GM10248 (cell line): ENCODE data around the gene NUP93.

ENCODE experiments used
- CTCF ChIA-PET: fragments of 300-600 bp; sonication (Branson Sonifier 250); formaldehyde crosslinking; extraction: SDS; loops from one replicate; lab custom pipeline; 2021; ENCODE audit warnings: antibody characterized with exemption; lab: Yijun Ruan, JAX
- POLR2A ChIA-PET: fragments of 350-650 bp; sonication (Branson Sonifier 250); formaldehyde crosslinking; extraction: SDS; loops from one replicate; lab custom pipeline; 2020; ENCODE audit warnings: antibody characterized with exemption; lab: Yijun Ruan, JAX
- DNase-seq: peaks from one replicate; pipeline ENCODE4 v3.0.0; 2012; ENCODE audit errors: extremely low spot score
- TF ChIP-seq, protein P1 (sequence below): IDR thresholded peaks from 2 replicates; pipeline ENCODE4 v1.5.1; 2012; ENCODE audit warnings: mild to moderate bottlenecking, low read depth; ENCODE audit errors: extremely low read depth, missing control alignments, control extremely low read depth

The NUP93 gene

DNA sequence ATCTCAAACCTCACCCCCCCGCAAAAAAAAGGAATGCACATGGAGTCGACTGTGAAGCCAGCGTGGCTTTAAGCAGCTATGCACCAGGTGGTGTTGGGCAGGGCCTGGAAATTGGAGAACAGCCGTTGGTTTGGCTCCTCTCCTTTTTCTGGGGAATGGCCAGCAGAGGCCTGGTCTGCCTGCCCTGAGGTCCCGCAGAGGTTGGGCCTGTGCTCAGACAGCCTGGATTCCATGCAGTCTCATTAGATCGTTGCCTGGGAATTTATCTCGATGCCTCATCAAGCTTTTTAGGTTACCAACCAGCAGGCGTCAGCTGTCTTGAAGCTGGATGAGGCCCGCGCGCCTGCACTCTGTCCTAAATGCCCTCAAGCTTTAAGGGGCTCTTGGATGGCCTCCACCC lies 144.9 kb downstream of the NUP93 start:
- TF ChIP-seq, protein P1, sequence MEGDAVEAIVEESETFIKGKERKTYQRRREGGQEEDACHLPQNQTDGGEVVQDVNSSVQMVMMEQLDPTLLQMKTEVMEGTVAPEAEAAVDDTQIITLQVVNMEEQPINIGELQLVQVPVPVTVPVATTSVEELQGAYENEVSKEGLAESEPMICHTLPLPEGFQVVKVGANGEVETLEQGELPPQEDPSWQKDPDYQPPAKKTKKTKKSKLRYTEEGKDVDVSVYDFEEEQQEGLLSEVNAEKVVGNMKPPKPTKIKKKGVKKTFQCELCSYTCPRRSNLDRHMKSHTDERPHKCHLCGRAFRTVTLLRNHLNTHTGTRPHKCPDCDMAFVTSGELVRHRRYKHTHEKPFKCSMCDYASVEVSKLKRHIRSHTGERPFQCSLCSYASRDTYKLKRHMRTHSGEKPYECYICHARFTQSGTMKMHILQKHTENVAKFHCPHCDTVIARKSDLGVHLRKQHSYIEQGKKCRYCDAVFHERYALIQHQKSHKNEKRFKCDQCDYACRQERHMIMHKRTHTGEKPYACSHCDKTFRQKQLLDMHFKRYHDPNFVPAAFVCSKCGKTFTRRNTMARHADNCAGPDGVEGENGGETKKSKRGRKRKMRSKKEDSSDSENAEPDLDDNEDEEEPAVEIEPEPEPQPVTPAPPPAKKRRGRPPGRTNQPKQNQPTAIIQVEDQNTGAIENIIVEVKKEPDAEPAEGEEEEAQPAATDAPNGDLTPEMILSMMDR = no peak
- ChIA-PET POLR2A (interaction anchor here (1.0 to 1.7 kb wide), 2 partner anchors 58 to 76 kb away, joined by 3 to 13 read pairs; partner anchors contain the start of gene HERPUD1), CTCF (interaction anchor here (1.1 to 3.0 kb wide), 9 partner anchors 8 to 218 kb away, joined by 3 to 22 read pairs (median 6); partner anchors contain the start of genes CPNE2 and SLC12A3)
- DNase-seq = no peak

DNA sequence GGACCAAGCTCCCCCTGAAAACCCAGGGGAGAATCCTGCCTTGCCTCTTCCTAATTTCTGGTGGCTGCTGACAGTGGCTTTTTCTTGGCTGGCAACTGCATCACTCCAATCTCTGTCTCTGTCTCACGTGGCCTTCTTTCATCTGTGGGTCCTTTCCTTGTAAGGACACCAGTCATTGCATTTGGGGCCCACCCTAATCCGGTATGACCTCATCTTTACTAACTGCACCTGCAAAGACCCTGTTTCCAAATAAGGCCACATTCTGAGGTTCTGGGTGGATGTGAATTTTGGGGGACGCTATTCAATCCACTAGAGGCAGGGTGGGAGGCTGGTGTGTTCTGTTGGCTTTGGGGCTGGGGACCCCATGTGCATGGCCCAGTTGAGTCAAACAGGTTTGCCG lies 146.1 kb downstream of the NUP93 start:
- TF ChIP-seq, protein P1 = no peak
- POLR2A ChIA-PET = interaction anchor here (1.7 kb wide), 1 partner anchor 57 kb away, joined by 13 read pairs; the partner anchor contains the start of gene HERPUD1
- CTCF ChIA-PET = interaction anchor here (1.3 to 3.0 kb wide), 5 partner anchors 9 to 217 kb away, joined by 3 to 22 read pairs (median 4); partner anchors contain the start of gene CPNE2
- DNase-seq = no peak

DNA sequence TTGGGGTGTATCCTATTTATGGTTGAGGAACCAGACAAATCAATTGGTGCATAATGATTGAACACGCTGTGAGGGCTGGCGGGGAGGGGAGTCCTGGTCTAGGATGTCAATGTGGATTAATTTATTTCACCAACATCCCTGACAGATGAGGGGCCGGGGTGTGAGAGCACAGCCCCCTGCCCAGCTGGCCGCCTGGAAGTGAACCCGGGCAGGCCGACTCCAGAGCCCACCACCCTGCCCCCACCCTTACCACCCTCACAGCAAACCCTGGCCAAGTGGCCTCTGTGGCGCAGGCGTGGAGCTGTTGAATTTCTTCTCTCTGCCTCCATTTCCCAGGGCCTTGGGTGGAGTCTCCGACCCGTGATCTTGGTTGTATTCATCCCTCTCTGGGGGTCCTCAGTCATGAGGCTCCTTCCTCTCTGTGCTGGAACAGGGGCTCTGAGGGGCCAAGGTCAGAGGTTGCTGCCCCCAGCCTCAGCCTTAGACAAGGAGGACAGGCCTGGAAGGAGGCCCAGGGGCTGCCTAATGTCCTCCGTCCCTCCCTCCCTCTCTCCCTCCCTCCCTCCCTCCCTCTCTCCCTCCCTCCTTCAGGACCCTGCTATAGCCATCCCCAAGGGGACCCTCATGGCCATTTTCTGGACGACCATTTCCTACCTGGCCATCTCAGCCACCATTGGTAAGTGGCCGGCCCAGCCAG lies 147.7 kb downstream of the NUP93 start:
- TF ChIP-seq, protein P1 = no peak
- no peak for DNase-seq
- CTCF ChIA-PET = interaction anchor here (3.0 kb wide), 1 partner anchor 10 kb away, joined by 22 read pairs; no protein-coding TSS in a partner anchor
- POLR2A ChIA-PET = no interaction called here

DNA sequence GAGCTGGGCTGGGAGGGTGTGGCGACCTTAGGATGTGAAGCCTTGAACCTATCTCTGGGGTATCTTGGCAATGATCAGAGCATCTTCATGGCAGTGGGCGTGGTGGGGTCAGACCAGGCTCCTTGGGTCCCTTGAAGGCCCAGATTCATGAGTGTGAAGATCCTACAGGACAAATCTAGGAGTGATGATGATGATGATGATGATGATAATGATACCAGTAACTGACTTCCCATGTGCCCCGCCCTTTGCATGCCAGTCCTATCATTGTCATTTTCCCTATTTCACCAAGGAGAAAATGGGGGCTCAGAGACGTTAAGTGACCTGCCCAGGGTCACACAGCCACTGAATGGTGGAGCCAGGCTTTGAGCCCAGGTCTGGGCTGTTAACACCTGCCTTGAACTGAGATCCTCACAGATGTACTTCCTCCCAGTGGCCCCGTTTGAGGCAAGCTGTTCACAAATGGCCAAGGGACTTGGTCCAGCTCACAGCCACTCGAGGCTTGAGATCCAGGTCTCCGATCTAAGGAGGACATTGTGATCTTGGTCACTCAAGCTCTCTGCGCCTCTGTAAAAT lies 148.4 kb downstream of the NUP93 start:
- CTCF ChIA-PET = interaction anchor here (1.0 to 1.9 kb wide), 2 partner anchors 11 to 12 kb away, joined by 3 to 5 read pairs; no protein-coding TSS in a partner anchor
- no peak for DNase-seq
- TF ChIP-seq, protein P1 = no peak
- POLR2A ChIA-PET = no interaction called here

DNA sequence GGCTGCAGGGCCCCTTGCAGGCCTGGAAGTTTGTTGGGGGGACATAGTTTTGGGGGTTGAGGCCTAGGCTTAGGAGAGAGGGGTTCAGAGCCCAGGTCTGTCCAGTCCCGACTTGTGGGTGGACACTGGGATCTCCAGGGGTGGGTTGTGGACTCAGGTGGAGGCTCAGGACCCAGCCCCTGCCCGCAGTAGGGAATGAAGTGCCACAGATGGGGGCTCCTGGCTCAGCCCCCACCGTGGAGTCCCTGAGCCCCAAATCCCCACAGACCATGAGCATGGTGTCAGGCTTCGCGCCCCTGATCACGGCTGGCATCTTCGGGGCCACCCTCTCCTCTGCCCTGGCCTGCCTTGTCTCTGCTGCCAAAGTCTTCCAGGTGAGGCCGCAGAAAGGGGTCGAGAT lies 149.3 kb downstream of the NUP93 start:
- no peak for DNase-seq
- ChIA-PET POLR2A (no interaction called here), CTCF (interaction anchor here (1.2 to 1.9 kb wide), 3 partner anchors 10 to 71 kb away, joined by 3 to 5 read pairs (median 4); no protein-coding TSS in a partner anchor)
- TF ChIP-seq, protein P1 = no peak

DNA sequence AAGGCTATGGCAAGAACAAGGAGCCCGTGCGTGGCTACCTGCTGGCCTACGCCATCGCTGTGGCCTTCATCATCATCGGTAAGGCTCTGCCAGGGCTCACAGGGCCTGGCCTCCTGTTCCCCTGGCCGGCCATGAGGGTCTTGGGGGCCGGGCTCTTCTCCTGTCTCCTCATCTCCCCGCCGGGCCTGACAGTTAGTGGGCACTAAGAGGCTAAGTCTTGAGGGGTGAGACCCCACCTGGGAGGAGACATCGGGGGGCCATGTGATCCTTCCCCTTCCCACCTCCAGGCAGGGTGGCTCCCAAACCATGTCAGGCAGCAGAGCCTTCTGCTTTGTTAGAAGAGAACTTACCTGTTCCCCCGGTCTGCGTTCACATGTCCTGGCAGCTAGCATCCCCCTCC lies 150.2 kb downstream of the NUP93 start:
- DNase-seq = no peak
- CTCF ChIA-PET = interaction anchor here (1.2 to 1.7 kb wide), 3 partner anchors 10 to 70 kb away, joined by 3 to 4 read pairs (median 3); no protein-coding TSS in a partner anchor
- TF ChIP-seq, protein P1 = no peak
- POLR2A ChIA-PET = no interaction called here
